Stimulated activated CD4-positive, alpha-beta T cell treated with anti-CD3 and anti-CD28 coated beads, Interleukin-4, amount 100 ng/mL, for 1 hour (primary cell): Measurements from ENCODE around the gene SLC6A7.
"Not testable (repeated sequence)": the region's sequence is repeated elsewhere in the genome, so short reads cannot be mapped to it uniquely, and the experiment has no call there.

Source experiments
- DNase-seq: peaks from one replicate; pipeline ENCODE4 v3.0.0-alpha.2; 2020

The SLC6A7 gene

GRCh38 chr5:150222906-150223305, 33.0 kb downstream of the SLC6A7 start:
- no peak for DNase-seq

- no peak for DNase-seq
Observed at GRCh38 chr5:150223474-150223873, 33.6 kb downstream of the SLC6A7 start.

- DNase-seq = no peak
Observed at GRCh38 chr5:150224483-150225027, 34.7 kb downstream of the SLC6A7 start.

GRCh38 chr5:150227036-150227435, 37.2 kb downstream of the SLC6A7 start:
- DNase-seq = no peak

GRCh38 chr5:150227606-150228273, 37.9 kb downstream of the SLC6A7 start:
- no peak for DNase-seq

GRCh38 chr5:150229571-150229970, 39.7 kb downstream of the SLC6A7 start:
- DNase-seq = no peak

- no peak for DNase-seq
Observed at GRCh38 chr5:150230842-150231241, 41.0 kb downstream of the SLC6A7 start.

- not testable (repeated sequence) for DNase-seq
Observed at GRCh38 chr5:150233706-150234105, 43.8 kb downstream of the SLC6A7 start.

GRCh38 chr5:150234576-150235499, 45.0 kb downstream of the SLC6A7 start:
- no peak for DNase-seq

- no peak for DNase-seq
Observed at GRCh38 chr5:150235500-150235854, 45.6 kb downstream of the SLC6A7 start.

- DNase-seq = no peak
Observed at GRCh38 chr5:150236313-150236712, 46.5 kb downstream of the SLC6A7 start.

GRCh38 chr5:150236981-150237754, 47.3 kb downstream of the SLC6A7 start:
- DNase-seq = no peak

GRCh38 chr5:150238646-150239045, 48.8 kb downstream of the SLC6A7 start:
- DNase-seq = no peak

- DNase-seq = no peak
Observed at GRCh38 chr5:150239099-150239793, 49.4 kb downstream of the SLC6A7 start.

GRCh38 chr5:150239794-150240122, 49.9 kb downstream of the SLC6A7 start:
- no peak for DNase-seq

GRCh38 chr5:150241298-150242160, 51.7 kb downstream of the SLC6A7 start:
- no peak for DNase-seq

GRCh38 chr5:150242251-150242894, 52.5 kb downstream of the SLC6A7 start:
- DNase-seq = no peak

GRCh38 chr5:150243590-150243989, 53.7 kb downstream of the SLC6A7 start:
- DNase-seq = no peak

- DNase-seq = no peak
Observed at GRCh38 chr5:150244209-150244608, 54.3 kb downstream of the SLC6A7 start.

- no peak for DNase-seq
Observed at GRCh38 chr5:150245111-150245789, 55.4 kb downstream of the SLC6A7 start.

GRCh38 chr5:150245808-150246207, 55.9 kb downstream of the SLC6A7 start:
- DNase-seq = no peak
